ENCODE measurements around the gene TECPR1. TPM values are rescaled to one million over a fixed set of nuclear protein-coding genes. Genes with fewer than 3 reads are reported as not detected.

TECPR1 gene
- total RNA-seq, 6 experiments from 2014 or later: 25.6 to 35.6 (median 29.3) TPM

GRCh38 chr7:98236355-98237185 lies 15.5 kb downstream of the TECPR1 start:
- Mint-ChIP-seq H3K4me3 (no peak overlapping the region), H3K36me3 (ENCODE audit: low read depth) (peaks cover 26% of the 10 kb centered on the region), H3K9me3 (no peaks in the 10 kb centered on the region), H3K27me3 (ENCODE audit: insufficient read depth) (no peaks in the 10 kb centered on the region), H3K27ac (no peak overlapping the region), H3K4me1 (ENCODE audit: low read depth) (peaks cover 10% of the 10 kb centered on the region)
- no peak for TF ChIP-seq CTCF (IDR thresholded peaks at IDR 0.05)
- DNase-seq: no peak

GRCh38 chr7:98235901-98236300 lies 16.1 kb downstream of the TECPR1 start:
- DNase-seq: no peak
- peaks cover 10% of the 10 kb centered on the region for H3K4me1 Mint-ChIP-seq (ENCODE audit: low read depth)
- H3K27ac Mint-ChIP-seq: no peak overlapping the region
- H3K4me3 Mint-ChIP-seq: no peak overlapping the region
- H3K36me3 Mint-ChIP-seq (ENCODE audit: low read depth): peaks cover 21% of the 10 kb centered on the region
- H3K9me3 Mint-ChIP-seq: no peaks in the 10 kb centered on the region
- no peaks in the 10 kb centered on the region for H3K27me3 Mint-ChIP-seq (ENCODE audit: insufficient read depth)
- TF ChIP-seq CTCF (IDR thresholded peaks at IDR 0.05): no peak

- Mint-ChIP-seq H3K27ac (no peak overlapping the region), H3K36me3 (ENCODE audit: low read depth) (peaks cover 18% of the 10 kb centered on the region), H3K27me3 (ENCODE audit: insufficient read depth) (no peaks in the 10 kb centered on the region), H3K4me3 (no peak overlapping the region), H3K4me1 (ENCODE audit: low read depth) (peaks cover 10% of the 10 kb centered on the region), H3K9me3 (no peaks in the 10 kb centered on the region)
- DNase-seq: peak; percentile 21
- peak; percentile 61 for TF ChIP-seq CTCF (IDR thresholded peaks at IDR 0.05)
Measured at GRCh38 chr7:98234429-98235147, 17.4 kb downstream of the TECPR1 start.

- DNase-seq: no peak
- Mint-ChIP-seq H3K27me3 (ENCODE audit: insufficient read depth) (no peaks in the 10 kb centered on the region), H3K4me3 (no peak overlapping the region), H3K9me3 (no peaks in the 10 kb centered on the region), H3K36me3 (ENCODE audit: low read depth) (peaks cover 9% of the 10 kb centered on the region; the same call in 1 of the 2 replicates), H3K4me1 (ENCODE audit: low read depth) (peaks cover under 1% of the 10 kb centered on the region; the same call in 1 of the 2 replicates), H3K27ac (no peak overlapping the region)
- no peak for TF ChIP-seq CTCF (IDR thresholded peaks at IDR 0.05)
Measured at GRCh38 chr7:98233219-98234070, 18.6 kb downstream of the TECPR1 start.

- DNase-seq: no peak
- Mint-ChIP-seq H3K36me3 (ENCODE audit: low read depth) (0 out of 2 replicates have a peak, but pooled peaks cover 9% of the 10 kb centered on the region), H3K27me3 (ENCODE audit: insufficient read depth) (no peaks in the 10 kb centered on the region), H3K27ac (no peak overlapping the region), H3K4me3 (no peak overlapping the region), H3K4me1 (ENCODE audit: low read depth) (no peaks in the 10 kb centered on the region), H3K9me3 (no peaks in the 10 kb centered on the region)
- TF ChIP-seq CTCF (IDR thresholded peaks at IDR 0.05): no peak
Measured at GRCh38 chr7:98232799-98233198, 19.2 kb downstream of the TECPR1 start.

Measured in HFFc6 (cell line).